H1 (cell line): Measurements from ENCODE around the gene KCNS3. TPM values are rescaled to one million over a fixed set of nuclear protein-coding genes. Genes with fewer than 3 reads are reported as not detected.

ENCODE experiments used
- KDM1A ChIP-seq: fragments of 200-600, 300-600 bp; sonication (generic); IDR thresholded peaks from 2 replicates; pipeline ENCODE4 v1.7.1; 2016; ENCODE audit warnings: mild to moderate bottlenecking, low read length, borderline replicate concordance
- TAF7 ChIP-seq: optimal IDR thresholded peaks from 2 replicates; pipeline ENCODE3; 2011; ENCODE audit warnings: low read depth, mild to moderate bottlenecking, inconsistent platforms, low read length, moderate library complexity, borderline replicate concordance
- polyA plus RNA-seq, 7 experiments: library from polyadenylated mRNA; depleted of rRNA in 3 of 7; stranded (reverse) in 5 of 7; unstranded in 2 of 7; fragments of >200 nt in 5 of 7; fragments of 200-250 nt in 2 of 7; gene quantifications; 1 replicate in 5 of 7; 2 replicates in 1 of 7; 4 replicates in 1 of 7; pipeline versions ENCODE4 v1.2.1 to v1.2.3, GENCODE V29; 2011 to 2013; ENCODE audit warnings: missing spikeins in 2 of 7, mixed read lengths in 2 of 7
- total RNA-seq: library from RNA; stranded (reverse); fragmentation: NEBNext Ultra II Directional; extraction: Animal tissue kit (Norgen Biotek cat#: 25700); gene quantifications from 2 replicates; pipeline ENCODE4 v1.2.1, GENCODE V29; 2021
- TF ChIP-seq, protein P1 (sequence below): IDR thresholded peaks from 2 replicates; pipeline ENCODE4 v1.6.1; 2012; ENCODE audit warnings: low read length, inconsistent platforms

Gene KCNS3
- total and polyA plus RNA-seq, 2 of the 8 experiments (the other 6 are each of a cell fraction or from before 2014, with no cell fraction given): 22.7 to 23.0 TPM

DNA sequence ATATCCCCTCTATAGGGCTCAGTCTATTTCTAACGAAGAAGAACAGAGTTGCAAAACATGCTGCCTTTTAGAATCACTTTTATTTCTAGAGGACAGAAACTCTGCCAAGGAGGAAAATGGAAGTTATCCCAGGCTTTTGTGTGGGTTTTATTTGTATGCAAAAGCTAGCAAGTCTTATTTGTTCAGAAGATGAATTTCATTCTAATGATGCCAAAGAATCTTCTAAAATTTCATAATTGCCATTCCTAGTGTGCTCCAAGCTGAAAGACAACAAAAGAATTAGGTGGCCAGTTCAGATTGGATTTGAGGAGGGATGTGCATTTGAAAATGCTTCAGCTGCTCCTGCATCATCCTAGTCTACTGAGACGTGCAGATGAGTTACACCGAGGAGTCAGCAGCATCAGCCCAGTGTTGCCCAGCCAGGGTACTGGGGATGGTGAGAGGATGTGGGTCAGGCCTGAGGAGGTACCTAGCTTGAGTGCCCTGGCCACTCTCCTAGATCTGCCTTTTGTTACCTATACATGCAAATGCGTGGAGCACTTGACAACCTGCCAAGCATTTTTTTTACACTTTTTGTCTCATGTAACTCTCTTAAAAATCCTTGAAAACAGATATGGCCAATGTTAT is 80.1 kb downstream of the KCNS3 start (continued):
- TF ChIP-seq, protein P1, sequence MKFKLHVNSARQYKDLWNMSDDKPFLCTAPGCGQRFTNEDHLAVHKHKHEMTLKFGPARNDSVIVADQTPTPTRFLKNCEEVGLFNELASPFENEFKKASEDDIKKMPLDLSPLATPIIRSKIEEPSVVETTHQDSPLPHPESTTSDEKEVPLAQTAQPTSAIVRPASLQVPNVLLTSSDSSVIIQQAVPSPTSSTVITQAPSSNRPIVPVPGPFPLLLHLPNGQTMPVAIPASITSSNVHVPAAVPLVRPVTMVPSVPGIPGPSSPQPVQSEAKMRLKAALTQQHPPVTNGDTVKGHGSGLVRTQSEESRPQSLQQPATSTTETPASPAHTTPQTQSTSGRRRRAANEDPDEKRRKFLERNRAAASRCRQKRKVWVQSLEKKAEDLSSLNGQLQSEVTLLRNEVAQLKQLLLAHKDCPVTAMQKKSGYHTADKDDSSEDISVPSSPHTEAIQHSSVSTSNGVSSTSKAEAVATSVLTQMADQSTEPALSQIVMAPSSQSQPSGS: no peak
- TF ChIP-seq KDM1A: no peak
- TF ChIP-seq TAF7: no peak
- TF ChIP-seq, all 59 proteins: peak for 0
